GF-D8 (cell line): Measurements from ENCODE around the gene RNF38.
A peak's percentile ranks its signal among the peaks of the same experiment; 100 is the strongest.
"Not testable (repeated sequence)": the region's sequence is repeated elsewhere in the genome, so short reads cannot be mapped to it uniquely, and the experiment has no call there.

Source experiments
- DNase-seq: peaks from one replicate; lab custom pipeline; 2025; lab: John Stamatoyannopoulos, UW

The RNF38 gene

GRCh38 chr9:36407122-36407723, 7.2 kb upstream of the RNF38 start:
- peak; percentile 26 for DNase-seq

- DNase-seq: no peak
Measured at GRCh38 chr9:36402536-36402935, 2.5 kb upstream of the RNF38 start.

- no peak for DNase-seq
Measured at GRCh38 chr9:36401897-36402480, 1.9 kb upstream of the RNF38 start.

- peak; percentile 65 for DNase-seq
Measured at GRCh38 chr9:36401164-36401740, 1.2 kb upstream of the RNF38 start.

GRCh38 chr9:36400332-36401163, 479 bp upstream of the RNF38 start:
- peak; percentile 66 for DNase-seq

- DNase-seq: no peak
Measured at GRCh38 chr9:36398745-36399144, 1.3 kb downstream of the RNF38 start.

- no peak for DNase-seq
Measured at GRCh38 chr9:36396985-36397384, 3.1 kb downstream of the RNF38 start.

GRCh38 chr9:36392489-36392888, 7.6 kb downstream of the RNF38 start:
- DNase-seq: no peak

GRCh38 chr9:36389590-36389989, 10.5 kb downstream of the RNF38 start:
- no peak for DNase-seq

GRCh38 chr9:36386396-36386965, 13.6 kb downstream of the RNF38 start:
- DNase-seq: not testable (repeated sequence)

GRCh38 chr9:36382484-36382883, 17.6 kb downstream of the RNF38 start:
- no peak for DNase-seq

GRCh38 chr9:36364577-36364976, 35.5 kb downstream of the RNF38 start:
- DNase-seq: no peak

GRCh38 chr9:36363448-36363847, 36.6 kb downstream of the RNF38 start:
- DNase-seq: no peak

GRCh38 chr9:36358486-36358885, 41.6 kb downstream of the RNF38 start:
- DNase-seq: no peak

- no peak for DNase-seq
Measured at GRCh38 chr9:36357639-36358038, 42.4 kb downstream of the RNF38 start.

- no peak for DNase-seq
Measured at GRCh38 chr9:36346569-36346968, 53.5 kb downstream of the RNF38 start.

- no peak for DNase-seq
Measured at GRCh38 chr9:36345103-36345846, 54.8 kb downstream of the RNF38 start.

GRCh38 chr9:36341936-36342577, 58.0 kb downstream of the RNF38 start:
- no peak for DNase-seq

GRCh38 chr9:36337865-36338264, 62.2 kb downstream of the RNF38 start:
- DNase-seq: no peak

- DNase-seq: no peak
Measured at GRCh38 chr9:36337002-36337401, 63.1 kb downstream of the RNF38 start.
